Right atrium auricular region (tissue), 2 donors: Measurements from ENCODE around the gene NCKAP5. TPM values are rescaled to one million over a fixed set of nuclear protein-coding genes. Genes with fewer than 3 reads are reported as not detected.

Experiments
- DNase-seq: peaks from one replicate; pipeline ENCODE4 v3.0.0-alpha.2; 2019; ENCODE audit warnings: low spot score
- H3K27ac ChIP-seq, 2 donors: fragments of 200-600 bp; sonication (generic); 1 replicate in 1 of 2; 2 replicates in 1 of 2; pipeline ENCODE4 v1.5.1; 2016 to 2019
- H3K27me3 ChIP-seq, 2 donors: fragments of 200-600 bp; sonication (generic); one replicate each; pipeline versions ENCODE4 v1.5.1 to v1.6.0; 2017 to 2019
- H3K36me3 ChIP-seq: fragments of 200-600 bp; sonication (generic); one replicate; pipeline ENCODE4 v1.5.1; 2016
- H3K4me1 ChIP-seq, 2 donors: fragments of 200-600 bp; sonication (generic); one replicate each; pipeline versions ENCODE4 v1.5.1 to v1.6.0; 2017 to 2019
- H3K4me3 ChIP-seq, 2 donors: fragments of 200-600 bp; sonication (generic); 1 replicate in 1 of 2; 2 replicates in 1 of 2; pipeline ENCODE4 v1.5.1; 2017 to 2019; ENCODE audit warnings: mild to moderate bottlenecking in 1 of 2, moderate library complexity in 1 of 2
- H3K9me3 ChIP-seq, 2 donors: fragments of 200-600 bp; sonication (generic); one replicate each; pipeline ENCODE4 v1.5.1; 2019
- CTCF ChIP-seq, 2 donors: fragments of 200-600 bp; sonication (generic); IDR thresholded peaks; one replicate each; pipeline ENCODE4 v1.5.1; 2019; ENCODE audit warnings: antibody characterized with exemption in 2 of 2
- total RNA-seq, 2 donors: library from RNA; depleted of rRNA; stranded (reverse); fragments of >200 nt; gene quantifications; one replicate each; pipeline ENCODE4 v1.1.0, GENCODE V29; 2016

Gene NCKAP5
- total RNA-seq, 2 donors from 2014 or later: 3.6 to 5.4 TPM

- TF ChIP-seq CTCF (IDR thresholded peaks at IDR 0.05): no peak
- Histone ChIP-seq H3K4me3 (no peak overlapping the region), H3K36me3 (no peaks in the 10 kb centered on the region), H3K27me3 (no peaks in the 10 kb centered on the region), H3K27ac (no peak overlapping the region), H3K4me1 (no peaks in the 10 kb centered on the region), H3K9me3 (no peaks in the 10 kb centered on the region)
- no peak for DNase-seq
Measured at GRCh38 chr2:132937629-132938028, 630.6 kb downstream of the NCKAP5 start.

GRCh38 chr2:132936791-132937190 is 631.5 kb downstream of the NCKAP5 start:
- TF ChIP-seq CTCF (IDR thresholded peaks at IDR 0.05): no peak
- H3K4me3 ChIP-seq: no peak overlapping the region
- no peak for DNase-seq
- H3K9me3 ChIP-seq: no peaks in the 10 kb centered on the region
- no peaks in the 10 kb centered on the region for H3K27me3 ChIP-seq
- H3K27ac ChIP-seq: no peak overlapping the region
- no peaks in the 10 kb centered on the region for H3K36me3 ChIP-seq
- no peaks in the 10 kb centered on the region for H3K4me1 ChIP-seq

GRCh38 chr2:132936261-132936660 is 632.0 kb downstream of the NCKAP5 start:
- H3K27ac ChIP-seq: no peak overlapping the region
- no peak for DNase-seq
- TF ChIP-seq CTCF (IDR thresholded peaks at IDR 0.05): no peak

GRCh38 chr2:132929786-132930185 is 638.5 kb downstream of the NCKAP5 start:
- Histone ChIP-seq H3K4me1 (no peaks in the 10 kb centered on the region), H3K9me3 (no peaks in the 10 kb centered on the region), H3K4me3 (no peak overlapping the region), H3K36me3 (no peaks in the 10 kb centered on the region), H3K27ac (no peak overlapping the region), H3K27me3 (no peaks in the 10 kb centered on the region)
- no peak for DNase-seq
- no peak for TF ChIP-seq CTCF (IDR thresholded peaks at IDR 0.05)

More at GRCh38 chr2:132936261-132936660, 632.0 kb downstream of the NCKAP5 start:
- H3K36me3 ChIP-seq: no peaks in the 10 kb centered on the region
- H3K4me3 ChIP-seq: no peak overlapping the region
- no peaks in the 10 kb centered on the region for H3K9me3 ChIP-seq
- no peaks in the 10 kb centered on the region for H3K27me3 ChIP-seq
- no peaks in the 10 kb centered on the region for H3K4me1 ChIP-seq

GRCh38 chr2:132923787-132924186 is 644.5 kb downstream of the NCKAP5 start:
- peaks cover 0 to 3% of the 10 kb centered on the region in 2 donors for H3K4me1 ChIP-seq
- TF ChIP-seq CTCF (IDR thresholded peaks at IDR 0.05): no peak
- no peak for DNase-seq
- no peaks in the 10 kb centered on the region for H3K36me3 ChIP-seq
- no peaks in the 10 kb centered on the region for H3K9me3 ChIP-seq
- no peak overlapping the region for H3K4me3 ChIP-seq
- no peak overlapping the region for H3K27ac ChIP-seq
- no peaks in the 10 kb centered on the region for H3K27me3 ChIP-seq

GRCh38 chr2:132915812-132916549 is 652.3 kb downstream of the NCKAP5 start:
- TF ChIP-seq CTCF (IDR thresholded peaks at IDR 0.05): no peak
- no peak overlapping the region for H3K4me3 ChIP-seq
- H3K9me3 ChIP-seq: no peaks in the 10 kb centered on the region
- no peak for DNase-seq
- H3K27ac ChIP-seq: no peak overlapping the region
- H3K27me3 ChIP-seq: no peaks in the 10 kb centered on the region
- peaks cover 0 to 8% of the 10 kb centered on the region in 2 donors for H3K4me1 ChIP-seq
- no peaks in the 10 kb centered on the region for H3K36me3 ChIP-seq
